ENCODE results near the gene TPH1.

DNA sequence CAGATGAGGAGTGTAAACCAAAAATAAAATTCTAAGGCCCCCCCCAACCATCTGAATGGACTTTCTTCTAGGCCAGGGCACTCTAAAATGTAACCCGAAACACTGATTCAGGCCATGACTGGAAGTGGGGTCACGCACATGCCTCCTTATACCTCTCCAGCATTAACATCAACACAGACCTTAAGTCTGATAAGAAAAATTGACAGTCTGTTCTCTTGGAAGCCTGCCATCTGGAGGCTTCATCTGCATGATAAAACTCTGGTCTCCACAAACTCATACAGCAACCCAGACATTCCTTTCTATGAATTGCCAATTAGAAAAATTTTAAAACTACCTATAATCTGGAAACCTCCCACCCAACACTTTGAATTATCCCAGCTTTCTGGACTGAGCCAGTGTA is 29.3 kb downstream of the TPH1 start:
- TF ChIP-seq POLR2A (IDR thresholded peaks at IDR 0.05; ENCODE audit: low read length) (no peak), GATA1 (IDR thresholded peaks at IDR 0.05; ENCODE audit: low read depth, low read length) (no peak)

Data from erythroblast (primary cell).